ENCODE results near the gene B3GALT2. TPM values are rescaled to one million over a fixed set of nuclear protein-coding genes. Genes with fewer than 3 reads are reported as not detected.
A peak's percentile ranks its signal among the peaks of the same experiment; 100 is the strongest.
"Not testable (repeated sequence)": the region's sequence is repeated elsewhere in the genome, so short reads cannot be mapped to it uniquely, and the experiment has no call there.

B3GALT2 gene, protein sequence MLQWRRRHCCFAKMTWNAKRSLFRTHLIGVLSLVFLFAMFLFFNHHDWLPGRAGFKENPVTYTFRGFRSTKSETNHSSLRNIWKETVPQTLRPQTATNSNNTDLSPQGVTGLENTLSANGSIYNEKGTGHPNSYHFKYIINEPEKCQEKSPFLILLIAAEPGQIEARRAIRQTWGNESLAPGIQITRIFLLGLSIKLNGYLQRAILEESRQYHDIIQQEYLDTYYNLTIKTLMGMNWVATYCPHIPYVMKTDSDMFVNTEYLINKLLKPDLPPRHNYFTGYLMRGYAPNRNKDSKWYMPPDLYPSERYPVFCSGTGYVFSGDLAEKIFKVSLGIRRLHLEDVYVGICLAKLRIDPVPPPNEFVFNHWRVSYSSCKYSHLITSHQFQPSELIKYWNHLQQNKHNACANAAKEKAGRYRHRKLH
- polyA plus RNA-seq = 4.9 TPM
- long read RNA-seq, donor 1, partial matches to known transcripts = 0 of 2 reads
- long read RNA-seq, donor 1, other reads (novel, unspliced or antisense) = 0 of 2 reads
- long read RNA-seq, donor 2, partial matches to known transcripts = 50 of 61 reads
- long read RNA-seq, donor 2, other reads (novel, unspliced or antisense) = 7 of 61 reads
- long read RNA-seq, donor 3 = 0 reads
- long read RNA-seq, donor 4 = 0 reads
- long read RNA-seq, donor 5 = 0 reads
- long read RNA-seq, donor 6, partial matches to known transcripts = 0 of 2 reads
- long read RNA-seq, donor 6, other reads (novel, unspliced or antisense) = 0 of 2 reads
- long read RNA-seq, donor 7, partial matches to known transcripts = 0 of 1 reads
- long read RNA-seq, donor 7, other reads (novel, unspliced or antisense) = 0 of 1 reads
- long read RNA-seq, donor 8, partial matches to known transcripts = 36 of 52 reads
- long read RNA-seq, donor 8, other reads (novel, unspliced or antisense) = 13 of 52 reads
- long read RNA-seq, donor 9, transcript B3GALT2-201 (2 exons, 3,274 nt) = major isoform, 5 of 5 reads
- long read RNA-seq, donor 9, partial matches to known transcripts = 0 of 5 reads
- long read RNA-seq, donor 9, other reads (novel, unspliced or antisense) = 0 of 5 reads
- long read RNA-seq, donor 10, partial matches to known transcripts = 0 of 3 reads
- long read RNA-seq, donor 10, other reads (novel, unspliced or antisense) = 0 of 3 reads
- long read RNA-seq, donor 11, partial matches to known transcripts = 0 of 2 reads
- long read RNA-seq, donor 11, other reads (novel, unspliced or antisense) = 0 of 2 reads

DNA sequence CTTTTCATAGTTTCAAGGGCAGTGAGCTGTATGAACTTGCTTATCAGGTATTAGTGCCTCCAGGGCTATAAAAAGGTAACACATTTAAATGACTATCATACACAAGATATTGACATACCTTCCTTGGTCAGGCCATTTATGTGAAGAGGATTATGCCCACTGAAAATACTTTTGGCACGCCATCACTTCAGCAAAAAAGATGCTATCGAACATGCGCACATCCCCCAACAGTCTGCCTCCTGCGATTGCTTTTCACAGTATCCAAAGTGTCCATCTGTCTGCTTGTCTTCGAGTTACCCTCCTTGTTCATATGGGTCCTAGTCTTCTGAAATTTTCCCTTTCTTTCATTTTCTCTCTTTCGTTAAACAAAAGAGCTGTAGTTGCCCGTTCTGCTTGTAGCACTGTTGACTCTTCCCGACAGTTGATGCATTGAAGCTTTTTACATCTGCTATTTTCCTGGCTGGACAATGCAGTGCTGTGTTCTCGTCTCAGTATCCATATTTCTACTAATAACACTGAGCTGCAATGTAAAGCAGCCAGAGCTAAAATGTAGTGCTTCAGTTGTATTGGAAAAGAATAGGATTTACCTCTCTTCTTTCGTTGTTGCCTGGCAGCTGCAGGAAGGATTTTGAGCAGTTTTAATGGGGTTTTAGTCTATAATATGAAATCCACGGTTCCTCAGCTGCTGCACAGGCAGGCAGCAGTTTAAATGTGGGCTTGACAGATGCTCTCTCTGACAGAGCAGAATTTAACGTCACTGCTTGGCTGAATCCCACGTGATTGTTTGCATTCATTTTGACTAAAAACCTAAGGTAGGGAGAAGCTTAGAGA, at the start of gene B3GALT2:
Gene B3GALT2, minus strand, starts transcription at position 713 of the 831 bp plus-strand sequence. CDS start 5,051 bp downstream, outside the sequence.
- peak; percentile 46 to 75 for DNase-seq
- 18% methylated on average over 8 of the region's 13 CpGs for WGBS (ENCODE audit: insufficient coverage, low lambda C conversion rate)
- Histone ChIP-seq H3K4me3 (ENCODE audit: low read length) (peak within 1 kb of the TSS; percentile 35), H3K36me3 (ENCODE audit: control insufficient read depth, insufficient read depth, low read length) (no peaks in the 10 kb centered on the region), H3K27ac (ENCODE audit: low read length) (peak within 1 kb of the TSS; percentile 91), H3K9me3 (ENCODE audit: control insufficient read depth, low read depth, low read length) (no peaks in the 10 kb centered on the region), H3K4me1 (ENCODE audit: control insufficient read depth, insufficient read depth, low read length) (peaks cover 28% of the 10 kb centered on the region), H3K27me3 (ENCODE audit: control insufficient read depth, insufficient read depth, low read length) (no peaks in the 10 kb centered on the region)

GRCh38 chr1:193234530-193234929, 48.1 kb upstream of the B3GALT2 start:
- H3K27ac ChIP-seq (ENCODE audit: low read length) = no peak overlapping the region
- peaks cover 23% of the 10 kb centered on the region for H3K36me3 ChIP-seq (ENCODE audit: control insufficient read depth, insufficient read depth, low read length)
- H3K27me3 ChIP-seq (ENCODE audit: control insufficient read depth, insufficient read depth, low read length) = no peaks in the 10 kb centered on the region
- H3K4me1 ChIP-seq (ENCODE audit: control insufficient read depth, insufficient read depth, low read length) = no peaks in the 10 kb centered on the region
- WGBS (ENCODE audit: insufficient coverage, low lambda C conversion rate) = no CpG with 5 or more reads among the region's 1 CpG
- DNase-seq = no peak
- no peak overlapping the region for H3K4me3 ChIP-seq (ENCODE audit: low read length)
- peaks cover 3% of the 10 kb centered on the region for H3K9me3 ChIP-seq (ENCODE audit: control insufficient read depth, low read depth, low read length)

DNA sequence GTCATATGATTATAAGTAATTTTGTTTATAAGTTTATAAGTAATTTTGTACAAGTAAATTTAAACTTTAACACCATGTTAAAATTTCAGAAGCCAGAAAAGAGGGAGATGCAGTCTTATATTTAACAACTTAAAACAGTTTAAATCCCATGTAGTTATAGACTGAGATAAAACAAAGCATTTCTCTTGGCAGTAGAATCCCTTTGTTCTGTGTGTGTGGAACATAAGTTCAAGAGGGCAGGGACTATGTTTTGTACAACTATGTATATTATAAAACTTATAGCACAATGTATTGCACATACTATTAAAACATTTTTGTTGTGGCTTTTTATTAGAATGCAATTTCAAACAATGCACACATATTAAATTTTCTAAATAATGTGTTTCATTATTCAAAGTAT, 44.7 kb upstream of the B3GALT2 start:
- H3K36me3 ChIP-seq (ENCODE audit: control insufficient read depth, insufficient read depth, low read length) = peaks cover 11% of the 10 kb centered on the region
- not testable (repeated sequence) for H3K4me3 ChIP-seq (ENCODE audit: low read length); H3K4me1 ChIP-seq (ENCODE audit: control insufficient read depth, insufficient read depth, low read length)

GRCh38 chr1:193229136-193229535, 42.7 kb upstream of the B3GALT2 start:
- Histone ChIP-seq H3K4me3 (ENCODE audit: low read length) (no peak overlapping the region), H3K9me3 (ENCODE audit: control insufficient read depth, low read depth, low read length) (no peaks in the 10 kb centered on the region), H3K27ac (ENCODE audit: low read length) (no peak overlapping the region), H3K36me3 (ENCODE audit: control insufficient read depth, insufficient read depth, low read length) (peaks cover 7% of the 10 kb centered on the region), H3K27me3 (ENCODE audit: control insufficient read depth, insufficient read depth, low read length) (no peaks in the 10 kb centered on the region), H3K4me1 (ENCODE audit: control insufficient read depth, insufficient read depth, low read length) (no peaks in the 10 kb centered on the region)
- no peak for DNase-seq
- 80% methylated on average over 1 of the region's 3 CpGs for WGBS (ENCODE audit: insufficient coverage, low lambda C conversion rate)

More for the DNA sequence above, 44.7 kb upstream of the B3GALT2 start:
- not testable (repeated sequence) for H3K27me3 ChIP-seq (ENCODE audit: control insufficient read depth, insufficient read depth, low read length); H3K9me3 ChIP-seq (ENCODE audit: control insufficient read depth, low read depth, low read length); H3K27ac ChIP-seq (ENCODE audit: low read length); DNase-seq

DNA sequence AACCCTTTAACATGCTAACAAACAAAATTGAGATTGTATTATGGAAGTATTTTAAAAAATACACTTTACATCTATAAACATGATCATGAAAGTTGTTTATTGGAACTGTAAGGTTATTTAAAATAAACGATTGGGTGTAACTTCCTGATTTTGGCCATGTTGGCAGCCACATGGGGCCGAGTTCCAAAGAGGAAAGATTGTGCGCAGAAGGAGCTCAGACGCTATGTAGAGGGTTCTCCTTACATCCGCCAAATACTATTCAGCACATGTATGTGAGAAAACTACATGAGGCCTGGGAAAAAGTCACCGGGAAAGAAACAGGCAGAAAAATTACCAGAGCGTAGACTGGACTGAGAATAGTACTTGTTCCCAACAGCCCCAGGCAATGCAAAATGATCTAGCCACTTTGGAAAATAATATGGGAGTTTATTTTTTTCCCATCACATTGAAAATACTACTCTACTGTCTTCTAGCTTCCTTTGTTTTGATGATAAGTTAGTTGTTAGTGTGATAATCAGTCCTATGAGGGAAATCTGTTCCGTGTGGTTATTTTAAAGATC, 35.7 kb upstream of the B3GALT2 start:
- H3K27me3 ChIP-seq (ENCODE audit: control insufficient read depth, insufficient read depth, low read length) = no peaks in the 10 kb centered on the region
- no peak overlapping the region for H3K4me3 ChIP-seq (ENCODE audit: low read length)
- 92% methylated on average over 2 of the region's 8 CpGs for WGBS (ENCODE audit: insufficient coverage, low lambda C conversion rate)
- no peak overlapping the region for H3K27ac ChIP-seq (ENCODE audit: low read length)
- peaks cover 9% of the 10 kb centered on the region for H3K36me3 ChIP-seq (ENCODE audit: control insufficient read depth, insufficient read depth, low read length)
- DNase-seq = no peak
- H3K9me3 ChIP-seq (ENCODE audit: control insufficient read depth, low read depth, low read length) = no peaks in the 10 kb centered on the region
- no peaks in the 10 kb centered on the region for H3K4me1 ChIP-seq (ENCODE audit: control insufficient read depth, insufficient read depth, low read length)

DNA sequence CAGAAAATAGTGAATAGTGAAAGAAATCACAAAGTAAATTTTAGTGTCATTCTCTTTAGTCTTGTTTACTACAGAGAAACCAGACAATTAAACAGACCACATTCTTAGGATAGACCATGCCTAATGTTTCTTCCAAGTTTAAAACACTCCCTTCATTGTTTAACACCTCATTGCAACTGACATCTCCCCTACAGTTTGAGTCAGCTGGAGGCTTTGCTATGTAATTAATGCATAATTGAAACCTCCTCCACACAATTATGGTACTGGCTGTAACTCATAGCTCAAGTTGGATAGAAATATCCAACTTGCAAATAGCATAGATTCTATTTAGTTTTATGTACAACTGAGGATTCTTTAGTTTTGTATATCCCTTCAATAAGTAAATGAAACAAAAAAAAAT, 35.2 kb upstream of the B3GALT2 start:
- H3K27me3 ChIP-seq (ENCODE audit: control insufficient read depth, insufficient read depth, low read length) = no peaks in the 10 kb centered on the region
- no peaks in the 10 kb centered on the region for H3K9me3 ChIP-seq (ENCODE audit: control insufficient read depth, low read depth, low read length)
- peaks cover 14% of the 10 kb centered on the region for H3K36me3 ChIP-seq (ENCODE audit: control insufficient read depth, insufficient read depth, low read length)
- no peaks in the 10 kb centered on the region for H3K4me1 ChIP-seq (ENCODE audit: control insufficient read depth, insufficient read depth, low read length)
- no peak overlapping the region for H3K4me3 ChIP-seq (ENCODE audit: low read length)
- no peak overlapping the region for H3K27ac ChIP-seq (ENCODE audit: low read length)
- DNase-seq = no peak

DNA sequence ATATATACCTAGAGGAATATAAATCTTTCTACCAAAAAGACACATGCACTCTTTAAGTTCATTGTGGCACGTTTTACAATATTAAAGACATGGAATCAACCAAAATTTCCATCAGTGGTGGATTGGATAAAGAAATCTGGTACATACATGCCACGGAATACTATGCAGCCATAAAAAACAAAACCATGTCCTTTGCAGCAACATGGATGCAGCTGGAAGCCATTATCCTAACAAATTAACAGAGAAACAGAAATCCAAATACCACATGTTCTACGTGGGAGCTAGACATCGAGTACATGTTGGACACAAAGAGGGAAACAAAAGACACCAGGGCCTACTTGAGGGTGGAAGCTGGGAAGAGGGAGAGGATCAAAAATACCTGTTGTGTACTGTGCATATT, 33.0 kb upstream of the B3GALT2 start:
- 100% methylated on average over 1 of the region's 4 CpGs for WGBS (ENCODE audit: insufficient coverage, low lambda C conversion rate)

GRCh38 chr1:193216920-193217319, 30.5 kb upstream of the B3GALT2 start:
- no CpG with 5 or more reads among the region's 8 CpGs for WGBS (ENCODE audit: insufficient coverage, low lambda C conversion rate)
- DNase-seq = no peak

More for the DNA sequence above, 33.0 kb upstream of the B3GALT2 start:
- Histone ChIP-seq H3K27me3 (ENCODE audit: control insufficient read depth, insufficient read depth, low read length) (no peaks in the 10 kb centered on the region), H3K27ac (ENCODE audit: low read length) (no peak overlapping the region), H3K9me3 (ENCODE audit: control insufficient read depth, low read depth, low read length) (peaks cover 5% of the 10 kb centered on the region), H3K36me3 (ENCODE audit: control insufficient read depth, insufficient read depth, low read length) (peaks cover 20% of the 10 kb centered on the region), H3K4me3 (ENCODE audit: low read length) (no peak overlapping the region), H3K4me1 (ENCODE audit: control insufficient read depth, insufficient read depth, low read length) (no peaks in the 10 kb centered on the region)
- no peak for DNase-seq

GRCh38 chr1:193213998-193214397, 27.6 kb upstream of the B3GALT2 start:
- WGBS (ENCODE audit: insufficient coverage, low lambda C conversion rate) = 93% methylated on average over 2 of the region's 4 CpGs
- H3K36me3 ChIP-seq (ENCODE audit: control insufficient read depth, insufficient read depth, low read length) = peaks cover 29% of the 10 kb centered on the region
- H3K27me3 ChIP-seq (ENCODE audit: control insufficient read depth, insufficient read depth, low read length) = no peaks in the 10 kb centered on the region

More at GRCh38 chr1:193216920-193217319, 30.5 kb upstream of the B3GALT2 start:
- Histone ChIP-seq H3K27ac (ENCODE audit: low read length) (no peak overlapping the region), H3K4me3 (ENCODE audit: low read length) (no peak overlapping the region), H3K36me3 (ENCODE audit: control insufficient read depth, insufficient read depth, low read length) (peaks cover 27% of the 10 kb centered on the region), H3K9me3 (ENCODE audit: control insufficient read depth, low read depth, low read length) (peaks cover 5% of the 10 kb centered on the region), H3K27me3 (ENCODE audit: control insufficient read depth, insufficient read depth, low read length) (no peaks in the 10 kb centered on the region), H3K4me1 (ENCODE audit: control insufficient read depth, insufficient read depth, low read length) (peaks cover under 1% of the 10 kb centered on the region)

More at GRCh38 chr1:193213998-193214397, 27.6 kb upstream of the B3GALT2 start:
- no peak overlapping the region for H3K27ac ChIP-seq (ENCODE audit: low read length)
- peaks cover 7% of the 10 kb centered on the region for H3K4me1 ChIP-seq (ENCODE audit: control insufficient read depth, insufficient read depth, low read length)
- peaks cover 5% of the 10 kb centered on the region for H3K9me3 ChIP-seq (ENCODE audit: control insufficient read depth, low read depth, low read length)
- H3K4me3 ChIP-seq (ENCODE audit: low read length) = no peak overlapping the region
- DNase-seq = no peak
